ENCODE data around the gene KDM4C.

KDM4C gene

GRCh38 chr9:7071916-7072315, 314.1 kb downstream of the KDM4C start:
- TF ChIP-seq CTCF (IDR thresholded peaks at IDR 0.05; ENCODE audit: borderline replicate concordance, insufficient read depth, low read depth, low read length) = no peak
- no peak overlapping the region for H3K4me3 ChIP-seq (ENCODE audit: low read depth, low read length)

GRCh38 chr9:7073706-7074105, 315.9 kb downstream of the KDM4C start:
- H3K4me3 ChIP-seq (ENCODE audit: low read depth, low read length) = no peak overlapping the region
- no peak for TF ChIP-seq CTCF (IDR thresholded peaks at IDR 0.05; ENCODE audit: borderline replicate concordance, insufficient read depth, low read depth, low read length)

DNA sequence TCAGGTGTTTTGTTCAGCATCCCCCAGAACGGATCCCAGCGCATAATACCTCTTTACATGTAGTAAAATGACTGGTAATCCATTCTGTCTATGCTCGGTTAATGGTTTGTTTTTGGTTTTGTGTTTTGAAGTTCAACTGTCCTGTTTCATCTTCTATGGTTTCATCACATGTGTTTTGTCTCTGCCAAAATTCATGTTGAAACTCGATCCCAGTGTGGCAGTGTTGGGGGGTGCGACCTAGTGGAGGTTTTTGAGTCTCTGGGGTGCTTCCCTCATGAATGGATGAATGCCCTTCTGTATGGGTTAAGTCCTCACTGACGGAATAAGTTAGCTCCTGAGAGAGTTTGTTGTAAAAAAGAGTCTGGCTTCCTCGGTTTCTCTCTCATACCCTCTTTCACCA, 317.4 kb downstream of the KDM4C start:
- TF ChIP-seq CTCF (IDR thresholded peaks at IDR 0.05; ENCODE audit: borderline replicate concordance, insufficient read depth, low read depth, low read length) = no peak
- H3K4me3 ChIP-seq (ENCODE audit: low read depth, low read length) = no peak overlapping the region

GRCh38 chr9:7079051-7079450, 321.3 kb downstream of the KDM4C start:
- no peak overlapping the region for H3K4me3 ChIP-seq (ENCODE audit: low read depth, low read length)
- no peak for TF ChIP-seq CTCF (IDR thresholded peaks at IDR 0.05; ENCODE audit: borderline replicate concordance, insufficient read depth, low read depth, low read length)

- no peak overlapping the region for H3K4me3 ChIP-seq (ENCODE audit: low read depth, low read length)
Observed at GRCh38 chr9:7081065-7081600, 323.4 kb downstream of the KDM4C start.

GRCh38 chr9:7083192-7083591, 325.4 kb downstream of the KDM4C start:
- no peak for TF ChIP-seq CTCF (IDR thresholded peaks at IDR 0.05; ENCODE audit: borderline replicate concordance, insufficient read depth, low read depth, low read length)
- no peak overlapping the region for H3K4me3 ChIP-seq (ENCODE audit: low read depth, low read length)

More at GRCh38 chr9:7081065-7081600, 323.4 kb downstream of the KDM4C start:
- TF ChIP-seq CTCF (IDR thresholded peaks at IDR 0.05; ENCODE audit: borderline replicate concordance, insufficient read depth, low read depth, low read length) = no peak

DNA sequence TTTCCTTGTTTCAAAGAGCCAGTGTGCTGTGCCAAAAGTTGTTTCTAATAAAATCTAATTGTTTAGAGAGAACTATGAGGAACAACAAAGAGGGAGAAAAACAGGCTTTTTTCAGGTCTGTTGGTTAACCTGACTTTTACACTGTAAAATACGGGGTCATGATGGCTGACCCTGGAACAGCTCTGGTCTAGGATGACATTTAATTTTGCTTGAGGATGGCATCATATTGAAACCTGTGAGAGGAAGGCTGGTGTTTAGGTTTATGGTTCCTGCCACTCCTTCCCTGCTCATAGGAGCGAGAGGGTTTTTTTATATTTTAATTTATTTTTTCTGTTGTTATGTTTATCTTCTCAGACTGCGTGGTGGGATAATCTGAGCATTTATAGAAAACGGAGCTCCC, 327.6 kb downstream of the KDM4C start:
- H3K4me3 ChIP-seq (ENCODE audit: low read depth, low read length) = no peak overlapping the region

More for the DNA sequence above, 327.6 kb downstream of the KDM4C start:
- no peak for TF ChIP-seq CTCF (IDR thresholded peaks at IDR 0.05; ENCODE audit: borderline replicate concordance, insufficient read depth, low read depth, low read length)
